HCT116 (cell line): ENCODE data around the gene LYST. TPM values are rescaled to one million over a fixed set of nuclear protein-coding genes. Genes with fewer than 3 reads are reported as not detected.

Experiments used
- ATAC-seq: fragments of 200-7000 bp; cut with Tn5 transposase; 2 replicates; pipeline ENCODE4 v1.9.1; 2020; ENCODE audit warnings: mild to moderate bottlenecking, moderate library complexity
- BruUV-seq: library from RNA; stranded (reverse); fragments of 400-500 nt; replicated peaks from 2 replicates; lab custom pipeline; 2021; lab: Mats Ljungman, UMichigan
- CTCF ChIA-PET: fragments of 300-600 bp; sonication (Branson Sonifier 250); formaldehyde crosslinking; loops from one replicate; lab custom pipeline; 2021; ENCODE audit warnings: antibody characterized with exemption; lab: Charles Lee
- POLR2A ChIA-PET: fragments of 300-600, 350-600 bp; sonication (Branson Sonifier 250); formaldehyde crosslinking; loops from one replicate; lab custom pipeline; 2021; ENCODE audit warnings: antibody characterized with exemption; lab: Charles Lee
- RAD21 ChIA-PET, 2 experiments: fragments of 300-600 bp; sonication (Branson Sonifier 250); formaldehyde crosslinking; loops; one replicate each; lab custom pipeline; 2023; ENCODE audit warnings: low total read pairs in 2 of 2; ENCODE audit not compliant: uncharacterized antibody in 2 of 2, unreplicated experiment in 2 of 2, low non-redundant PET in 1 of 2; lab: Charles Lee
- DNase-seq: peaks from one replicate; pipeline ENCODE4 v3.0.0-alpha.2; 2010; ENCODE audit warnings: low read depth, low spot score
- H2AFZ ChIP-seq: fragments of 200-600 bp; shearing (Covaris generic), sonication (generic); 2 replicates; pipeline ENCODE4 v1.6.1; 2017; ENCODE audit warnings: low read depth, mixed run types, mixed read lengths, antibody characterized with exemption, low read length; ENCODE audit not compliant: poor library complexity, severe bottlenecking
- H3K27ac ChIP-seq: 2 replicates; pipeline ENCODE4 v1.5.1; 2012; ENCODE audit warnings: low read depth, low read length
- H3K27me3 ChIP-seq: fragments of 200-600 bp; sonication (generic); 2 replicates; pipeline ENCODE4 v1.6.1; 2016; ENCODE audit warnings: mixed run types, low read length, mixed read lengths; ENCODE audit not compliant: insufficient read depth
- H3K36me3 ChIP-seq, 2 experiments: fragments of 200-500 bp in 1 of 2; fragments of 200-600 bp in 1 of 2; sonication (Bioruptor generic) in 1 of 2; sonication (generic) in 1 of 2; 2 replicates each; pipeline versions ENCODE4 v1.5.1 to v1.6.1; 2014 to 2016; ENCODE audit warnings: low read length in 2 of 2, inconsistent platforms in 1 of 2, mixed read lengths in 1 of 2, mixed run types in 1 of 2; ENCODE audit not compliant: insufficient read depth in 2 of 2, control insufficient read depth in 1 of 2
- H3K4me1 ChIP-seq, 2 experiments: fragments of 200-600 bp in 1 of 2; sonication (generic) in 1 of 2; 2 replicates each; pipeline versions ENCODE4 v1.5.1 to v1.6.1; 2012 to 2017; ENCODE audit warnings: low read length in 2 of 2, inconsistent platforms in 1 of 2, mild to moderate bottlenecking in 1 of 2, mixed read lengths in 1 of 2, mixed run types in 1 of 2, moderate library complexity in 1 of 2; ENCODE audit not compliant: insufficient read depth in 2 of 2, control insufficient read depth in 1 of 2
- H3K4me2 ChIP-seq: fragments of 200-600 bp; sonication (generic); 2 replicates; pipeline ENCODE4 v1.6.1; 2017; ENCODE audit warnings: mixed run types, low read length, mixed read lengths
- H3K4me3 ChIP-seq, 2 experiments: fragments of 200-600 bp in 1 of 2; sonication (generic) in 1 of 2; replicated peaks in 1 of 2; 2 replicates each; pipeline ENCODE4 v1.5.1; 2011 to 2016; ENCODE audit warnings: low read length in 2 of 2, control low read depth in 1 of 2, low read depth in 1 of 2, mild to moderate bottlenecking in 1 of 2, mixed read lengths in 1 of 2, mixed run types in 1 of 2
- H3K79me2 ChIP-seq: fragments of 200-600 bp; sonication (generic); 2 replicates; pipeline ENCODE4 v1.6.1; 2017; ENCODE audit warnings: mild to moderate bottlenecking, mixed run types, low read length, moderate library complexity, mixed read lengths; ENCODE audit not compliant: insufficient read depth
- H3K9ac ChIP-seq: fragments of 200-600 bp; sonication (generic); 2 replicates; pipeline ENCODE4 v1.6.1; 2016; ENCODE audit warnings: low read length, mixed read lengths
- H3K9me2 ChIP-seq: fragments of 200-600 bp; sonication (generic), shearing (Covaris generic); 2 replicates; pipeline ENCODE4 v1.6.1; 2017; ENCODE audit warnings: mixed run types, mild to moderate bottlenecking, moderate library complexity; ENCODE audit not compliant: insufficient read depth
- H3K9me3 ChIP-seq, 2 experiments: fragments of 200-500 bp in 1 of 2; fragments of 200-600 bp in 1 of 2; sonication (Bioruptor generic) in 1 of 2; sonication (generic) in 1 of 2; 2 replicates each; pipeline ENCODE4 v1.6.1; 2014 to 2017; ENCODE audit warnings: low read length in 2 of 2, mixed read lengths in 2 of 2, inconsistent platforms in 1 of 2, low read depth in 1 of 2, mild to moderate bottlenecking in 1 of 2, mixed run types in 1 of 2, moderate library complexity in 1 of 2; ENCODE audit not compliant: control insufficient read depth in 1 of 2, insufficient read depth in 1 of 2
- H4K20me1 ChIP-seq: fragments of 200-600 bp; sonication (generic), shearing (Covaris generic); 2 replicates; pipeline ENCODE4 v1.6.1; 2017; ENCODE audit warnings: mixed run types, mild to moderate bottlenecking, moderate library complexity; ENCODE audit not compliant: insufficient read depth
- CBX3 ChIP-seq: IDR thresholded peaks from 2 replicates; pipeline ENCODE4 v1.6.1; 2012; ENCODE audit warnings: low read depth
- EGR1 ChIP-seq: IDR thresholded peaks from 2 replicates; pipeline ENCODE4 v1.6.1; 2012; ENCODE audit warnings: low read depth
- ELF1 ChIP-seq: IDR thresholded peaks from 2 replicates; pipeline ENCODE4 v1.6.1; 2012; ENCODE audit warnings: low read depth, borderline replicate concordance
- EZH2 ChIP-seq: fragments of 200-600 bp; sonication (generic); IDR thresholded peaks from 2 replicates; pipeline ENCODE4 v1.6.1; 2017; ENCODE audit warnings: antibody characterized with exemption, mixed run types
- EZH2phosphoT487 ChIP-seq: fragments of 200-600 bp; IDR thresholded peaks from 2 replicates; pipeline ENCODE4 v1.6.1; 2018; ENCODE audit warnings: antibody characterized with exemption, borderline replicate concordance
- JUND ChIP-seq: IDR thresholded peaks from 2 replicates; pipeline ENCODE4 v1.6.1; 2012
- MAX ChIP-seq: IDR thresholded peaks from 2 replicates; pipeline ENCODE4 v1.6.1; 2012
- POLR2A ChIP-seq: IDR thresholded peaks from 2 replicates; pipeline ENCODE4 v1.7.0; 2011; ENCODE audit warnings: borderline replicate concordance; ENCODE audit not compliant: insufficient read depth, insufficient read length; ENCODE audit errors: extremely low read depth
- RAD21 ChIP-seq: IDR thresholded peaks from 2 replicates; pipeline ENCODE4 v1.6.1; 2012; ENCODE audit warnings: low read depth, mild to moderate bottlenecking
- SIN3A ChIP-seq: IDR thresholded peaks from 2 replicates; pipeline ENCODE4 v1.6.1; 2012; ENCODE audit warnings: low read depth
- SP1 ChIP-seq: IDR thresholded peaks from 2 replicates; pipeline ENCODE4 v1.6.1; 2012; ENCODE audit warnings: low read depth
- SRF ChIP-seq: IDR thresholded peaks from 2 replicates; pipeline ENCODE4 v1.6.1; 2012; ENCODE audit warnings: low read depth
- TCF7L2 ChIP-seq: IDR thresholded peaks from 2 replicates; pipeline ENCODE4 v1.7.0; 2011; ENCODE audit warnings: borderline replicate concordance, inconsistent platforms; ENCODE audit not compliant: insufficient read depth, insufficient read length; ENCODE audit errors: extremely low read depth
- YY1 ChIP-seq: IDR thresholded peaks from 2 replicates; pipeline ENCODE4 v1.6.1; 2011; ENCODE audit warnings: low read length, low read depth, moderate library complexity, mild to moderate bottlenecking; ENCODE audit not compliant: insufficient replicate concordance; ENCODE audit errors: extremely low read depth
- ZNF274 ChIP-seq: fragments of 200-500 bp; sonication (Bioruptor generic); IDR thresholded peaks from 2 replicates; pipeline ENCODE4 v1.6.1; 2014; ENCODE audit warnings: mild to moderate bottlenecking, low read depth, low read length, inconsistent platforms
- intact Hi-C: fragments of 100-400 bp; cut with micrococcal nuclease; formaldehyde crosslinking; loops from 2 replicates; pipeline ENCODE4 v1.10.0; 2022
- total RNA-seq: library from RNA; stranded (reverse); gene quantifications from one replicate; pipeline ENCODE4 v1.2.1, GENCODE V29; 2021; ENCODE audit not compliant: unreplicated experiment
- TF ChIP-seq, protein P1 (sequence below): IDR thresholded peaks from 2 replicates; pipeline ENCODE4 v1.6.1; 2011; ENCODE audit warnings: mild to moderate bottlenecking, low read length, moderate library complexity; ENCODE audit not compliant: insufficient replicate concordance; ENCODE audit errors: extremely low read depth
- TF ChIP-seq, protein P2 (sequence below): IDR thresholded peaks from 2 replicates; pipeline ENCODE4 v1.6.1; 2012

The LYST gene
- total RNA-seq, 1 experiment from 2014 or later: 6.6 TPM

GRCh38 chr1:235907187-235907896 lies 40.6 kb upstream of the LYST start:
- BruUV-seq: no TSS peak
- Histone ChIP-seq H3K4me2 (no peak overlapping the region), H3K4me3 (no peak overlapping the region), H3K27me3 (no peaks in the 10 kb centered on the region), H3K9me3 (no peaks in the 10 kb centered on the region), H3K4me1 (peaks cover 40 to 62% of the 10 kb centered on the region in 2 experiments), H3K79me2 (no peaks in the 10 kb centered on the region), H3K9ac (no peak overlapping the region), H3K36me3 (no peaks in the 10 kb centered on the region), H4K20me1 (no peaks in the 10 kb centered on the region), H3K9me2 (no peaks in the 10 kb centered on the region), H3K27ac (no peak overlapping the region), H2AFZ (no peak overlapping the region)
- TF ChIP-seq EZH2phosphoT487 (no peak), MAX (no peak), CBX3 (no peak), SIN3A (no peak), POLR2A (no peak), SP1 (no peak), RAD21 (no peak), EGR1 (no peak), ELF1 (no peak)
- DNase-seq (no peak), ATAC-seq (no peak)
- intact Hi-C loops: no loop called here
- ChIA-PET CTCF (interaction anchor here (1.1 kb wide), 1 partner anchor 64 kb away, joined by 3 read pairs; no protein-coding TSS in a partner anchor), POLR2A (no interaction called here), RAD21 (no interaction called here)

GRCh38 chr1:235906436-235906835 lies 39.7 kb upstream of the LYST start:
- ATAC-seq: no peak
- no peak overlapping the region for H3K9ac ChIP-seq
- no peaks in the 10 kb centered on the region for H3K36me3 ChIP-seq
- H4K20me1 ChIP-seq: no peaks in the 10 kb centered on the region
- no peaks in the 10 kb centered on the region for H3K9me3 ChIP-seq
- peaks cover 43 to 63% of the 10 kb centered on the region in 2 experiments for H3K4me1 ChIP-seq
- intact Hi-C loops: no loop called here
- no peaks in the 10 kb centered on the region for H3K9me2 ChIP-seq
- ChIA-PET RAD21 (no interaction called here), POLR2A (no interaction called here), CTCF (interaction anchor here (1.1 kb wide), 1 partner anchor 65 kb away, joined by 3 read pairs; no protein-coding TSS in a partner anchor)
- H2AFZ ChIP-seq: no peak overlapping the region
- no peak overlapping the region for H3K4me2 ChIP-seq
- DNase-seq: no peak
- no peaks in the 10 kb centered on the region for H3K79me2 ChIP-seq
- H3K4me3 ChIP-seq: no peak overlapping the region
- BruUV-seq: no TSS peak
- H3K27me3 ChIP-seq: no peaks in the 10 kb centered on the region
- no peak overlapping the region for H3K27ac ChIP-seq
- TF ChIP-seq, protein P1, sequence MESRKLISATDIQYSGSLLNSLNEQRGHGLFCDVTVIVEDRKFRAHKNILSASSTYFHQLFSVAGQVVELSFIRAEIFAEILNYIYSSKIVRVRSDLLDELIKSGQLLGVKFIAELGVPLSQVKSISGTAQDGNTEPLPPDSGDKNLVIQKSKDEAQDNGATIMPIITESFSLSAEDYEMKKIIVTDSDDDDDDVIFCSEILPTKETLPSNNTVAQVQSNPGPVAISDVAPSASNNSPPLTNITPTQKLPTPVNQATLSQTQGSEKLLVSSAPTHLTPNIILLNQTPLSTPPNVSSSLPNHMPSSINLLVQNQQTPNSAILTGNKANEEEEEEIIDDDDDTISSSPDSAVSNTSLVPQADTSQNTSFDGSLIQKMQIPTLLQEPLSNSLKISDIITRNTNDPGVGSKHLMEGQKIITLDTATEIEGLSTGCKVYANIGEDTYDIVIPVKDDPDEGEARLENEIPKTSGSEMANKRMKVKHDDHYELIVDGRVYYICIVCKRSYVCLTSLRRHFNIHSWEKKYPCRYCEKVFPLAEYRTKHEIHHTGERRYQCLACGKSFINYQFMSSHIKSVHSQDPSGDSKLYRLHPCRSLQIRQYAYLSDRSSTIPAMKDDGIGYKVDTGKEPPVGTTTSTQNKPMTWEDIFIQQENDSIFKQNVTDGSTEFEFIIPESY: no peak
- TF ChIP-seq EGR1 (no peak), JUND (no peak), TCF7L2 (no peak), ZNF274 (no peak), EZH2phosphoT487 (no peak), MAX (no peak), YY1 (no peak), RAD21 (no peak), SRF (no peak), EZH2 (no peak)
- TF ChIP-seq, protein P2, sequence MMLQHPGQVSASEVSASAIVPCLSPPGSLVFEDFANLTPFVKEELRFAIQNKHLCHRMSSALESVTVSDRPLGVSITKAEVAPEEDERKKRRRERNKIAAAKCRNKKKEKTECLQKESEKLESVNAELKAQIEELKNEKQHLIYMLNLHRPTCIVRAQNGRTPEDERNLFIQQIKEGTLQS: no peak
